Naive thymus-derived CD8-positive, alpha-beta T cell (primary cell): ENCODE results near the gene CTBP1. TPM values are rescaled to one million over a fixed set of nuclear protein-coding genes. Genes with fewer than 3 reads are reported as not detected.

Source experiments
- ATAC-seq, 2 donors: fragments of 150-1000 bp; cut with Tn5 transposase in 1 of 2; sonication (Bioruptor Pico), chemical (Tn5 transposase) in 1 of 2; 1 replicate in 1 of 2; 2 replicates in 1 of 2; pipeline ENCODE4 v1.10.0; 2021; ENCODE audit warnings: mild to moderate bottlenecking in 2 of 2, moderate library complexity in 2 of 2
- POLR2A ChIA-PET: fragments of 350-600 bp; sonication (Branson Sonifier 250); formaldehyde crosslinking; loops from one replicate; lab custom pipeline; 2021; ENCODE audit warnings: antibody characterized with exemption; lab: Charles Lee
- DNase-seq, 10 donors: peaks; one replicate each; pipeline versions ENCODE4 v3.0.0 to v3.0.0-alpha.2; 2020 to 2022
- H3K27ac Mint-ChIP-seq, 10 donors: one replicate each; pipeline ENCODE4 v1.8.0; 2020 to 2022; ENCODE audit warnings: mild to moderate bottlenecking in 10 of 10, mixed read lengths in 10 of 10, moderate library complexity in 4 of 10, inconsistent platforms in 1 of 10
- H3K27me3 Mint-ChIP-seq, 5 donors: one replicate each; pipeline ENCODE4 v1.8.0; 2021 to 2022; ENCODE audit warnings: mixed read lengths in 5 of 5
- H3K36me3 Mint-ChIP-seq, 3 donors: one replicate each; pipeline ENCODE4 v1.8.0; 2020 to 2022; ENCODE audit warnings: mixed read lengths in 3 of 3, mild to moderate bottlenecking in 2 of 3, inconsistent platforms in 1 of 3
- H3K4me1 Mint-ChIP-seq, 4 donors: one replicate each; pipeline ENCODE4 v1.8.0; 2021 to 2022; ENCODE audit warnings: mixed read lengths in 4 of 4
- H3K4me3 Mint-ChIP-seq, 10 donors: one replicate each; pipeline ENCODE4 v1.8.0; 2020 to 2022; ENCODE audit warnings: mild to moderate bottlenecking in 10 of 10, mixed read lengths in 10 of 10, moderate library complexity in 6 of 10, inconsistent platforms in 1 of 10
- H3K9me3 Mint-ChIP-seq, 9 donors: one replicate each; pipeline ENCODE4 v1.8.0; 2020 to 2022; ENCODE audit warnings: mixed read lengths in 9 of 9, mild to moderate bottlenecking in 3 of 9, inconsistent platforms in 1 of 9, moderate library complexity in 1 of 9
- polyA plus RNA-seq, 3 donors: library from polyadenylated mRNA; unstranded; fragments of 300-500 nt; fragmentation: Illumina TruSeq; gene quantifications; one replicate each; pipeline ENCODE4 v1.2.3, GENCODE V29; 2021
- total RNA-seq, 8 experiments: library from RNA in 2 of 8; stranded (reverse) in 2 of 8; gene quantifications; one replicate each; pipeline ENCODE4 v1.2.3 and lab custom pipeline; 2021 to 2026

The CTBP1 gene
- total and polyA plus RNA-seq, 5 experiments from 2014 or later: 51.0 to 193 (median 104) TPM

GRCh38 chr4:1202526-1203011 lies 46.4 kb downstream of the CTBP1 start:
- Mint-ChIP-seq H3K4me3 (peak overlapping the region; percentile 76 to 94 (median 82)), H3K27ac (peak overlapping the region; percentile 93 to 99 (median 98)), H3K9me3 (no peaks in the 10 kb centered on the region), H3K4me1 (peaks cover 13 to 60% (median 46%) of the 10 kb centered on the region in 4 donors), H3K27me3 (no peaks in the 10 kb centered on the region), H3K36me3 (peaks cover 0 to 8% (median 4%) of the 10 kb centered on the region in 3 donors)
- DNase-seq: peak in 2 of 10 donors; percentile 16 to 63
- POLR2A ChIA-PET: interaction anchor here (0.8 to 5.2 kb wide), 9 partner anchors 10 to 144 kb away, joined by 4 to 52 read pairs (median 14); partner anchors contain the start of genes CTBP1 and SPON2
- no peak for ATAC-seq

DNA sequence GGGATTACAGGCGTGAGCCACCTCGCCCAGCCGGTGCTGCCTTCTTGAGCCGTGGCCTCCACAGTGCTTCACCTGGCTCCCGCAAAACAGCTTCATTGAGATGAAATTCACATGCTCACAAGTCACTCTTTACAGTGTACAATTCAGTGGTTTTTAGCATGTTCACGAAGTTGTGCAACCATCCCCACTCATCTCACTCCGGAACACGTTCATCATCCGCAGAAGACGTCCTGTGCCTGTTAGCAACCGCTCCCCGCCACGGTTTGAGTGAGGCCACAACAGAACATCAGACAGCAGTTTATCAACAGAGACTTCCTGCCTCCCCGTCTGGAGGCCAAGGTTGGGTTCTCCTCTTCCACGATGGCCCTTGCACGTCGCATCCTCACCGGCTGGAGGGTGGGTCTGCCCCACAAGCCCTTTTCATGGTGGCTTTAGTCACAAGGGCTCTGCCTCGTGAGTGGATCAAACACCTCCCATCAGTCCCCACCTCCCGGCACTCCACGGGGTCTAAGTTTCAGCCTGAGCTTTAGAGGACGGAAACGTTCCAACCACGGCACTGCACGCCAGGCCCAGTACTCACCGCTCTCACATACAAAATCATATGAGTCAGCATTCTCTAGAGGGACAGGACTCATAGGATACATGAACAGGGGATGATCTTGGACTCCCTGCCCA lies 46.9 kb downstream of the CTBP1 start:
- DNase-seq (peak; percentile 50 to 93 (median 87)), ATAC-seq (peak; percentile 81 to 82)
- Mint-ChIP-seq H3K4me3 (peak overlapping the region; percentile 76 to 94 (median 82)), H3K36me3 (peaks cover 0 to 13% (median 7%) of the 10 kb centered on the region in 3 donors), H3K27ac (peak overlapping the region; percentile 93 to 99 (median 98)), H3K9me3 (no peaks in the 10 kb centered on the region), H3K27me3 (no peaks in the 10 kb centered on the region), H3K4me1 (peaks cover 14 to 60% (median 46%) of the 10 kb centered on the region in 4 donors)
- POLR2A ChIA-PET: interaction anchor here (0.7 to 5.2 kb wide), 14 partner anchors 11 to 403 kb away, joined by 3 to 52 read pairs (median 6); partner anchors contain the start of genes CTBP1 and SPON2

DNA sequence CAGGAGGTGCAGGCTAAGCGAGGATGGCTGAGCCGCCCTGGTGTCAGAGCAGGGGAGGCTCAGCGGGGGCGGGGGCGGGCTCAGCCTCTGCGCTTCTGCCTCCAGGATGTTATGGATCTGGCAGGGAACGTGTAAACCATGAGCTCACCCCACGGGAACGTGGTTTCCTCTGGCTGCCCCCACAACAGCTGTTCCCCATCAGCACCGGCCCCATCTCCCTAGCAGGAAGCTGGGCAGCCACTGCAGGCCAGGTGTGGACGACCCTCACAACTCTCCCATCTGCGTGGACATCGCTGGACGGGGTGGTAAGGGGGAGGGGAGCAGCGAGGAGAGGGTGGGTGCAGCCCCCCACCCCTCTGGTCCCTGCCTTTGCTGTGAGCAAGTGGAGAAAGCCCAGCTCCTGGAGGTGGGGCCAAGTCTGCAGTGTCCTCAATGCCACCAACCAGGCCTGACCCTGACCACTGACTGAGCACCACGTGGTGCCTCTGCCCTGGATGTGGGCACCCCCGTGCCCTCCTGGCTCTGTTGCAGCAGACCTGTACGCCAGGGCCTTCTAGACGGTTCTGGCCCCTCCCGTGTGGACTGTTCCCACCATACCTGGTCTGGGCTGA lies 48.4 kb downstream of the CTBP1 start:
- DNase-seq (peak in 2 of 10 donors; percentile 12 to 56), ATAC-seq (no peak)
- Mint-ChIP-seq H3K4me3 (peak overlapping the region; percentile 76 to 94 (median 82)), H3K4me1 (peaks cover 16 to 65% (median 47%) of the 10 kb centered on the region in 4 donors), H3K9me3 (no peaks in the 10 kb centered on the region), H3K36me3 (peaks cover 0 to 18% (median 12%) of the 10 kb centered on the region in 3 donors), H3K27ac (peak overlapping the region; percentile 25 to 99 (median 97)), H3K27me3 (no peaks in the 10 kb centered on the region)
- POLR2A ChIA-PET: interaction anchor here (0.5 to 5.2 kb wide), 4 partner anchors 17 to 493 kb away, joined by 3 to 52 read pairs (median 5); partner anchors contain the start of gene CTBP1

DNA sequence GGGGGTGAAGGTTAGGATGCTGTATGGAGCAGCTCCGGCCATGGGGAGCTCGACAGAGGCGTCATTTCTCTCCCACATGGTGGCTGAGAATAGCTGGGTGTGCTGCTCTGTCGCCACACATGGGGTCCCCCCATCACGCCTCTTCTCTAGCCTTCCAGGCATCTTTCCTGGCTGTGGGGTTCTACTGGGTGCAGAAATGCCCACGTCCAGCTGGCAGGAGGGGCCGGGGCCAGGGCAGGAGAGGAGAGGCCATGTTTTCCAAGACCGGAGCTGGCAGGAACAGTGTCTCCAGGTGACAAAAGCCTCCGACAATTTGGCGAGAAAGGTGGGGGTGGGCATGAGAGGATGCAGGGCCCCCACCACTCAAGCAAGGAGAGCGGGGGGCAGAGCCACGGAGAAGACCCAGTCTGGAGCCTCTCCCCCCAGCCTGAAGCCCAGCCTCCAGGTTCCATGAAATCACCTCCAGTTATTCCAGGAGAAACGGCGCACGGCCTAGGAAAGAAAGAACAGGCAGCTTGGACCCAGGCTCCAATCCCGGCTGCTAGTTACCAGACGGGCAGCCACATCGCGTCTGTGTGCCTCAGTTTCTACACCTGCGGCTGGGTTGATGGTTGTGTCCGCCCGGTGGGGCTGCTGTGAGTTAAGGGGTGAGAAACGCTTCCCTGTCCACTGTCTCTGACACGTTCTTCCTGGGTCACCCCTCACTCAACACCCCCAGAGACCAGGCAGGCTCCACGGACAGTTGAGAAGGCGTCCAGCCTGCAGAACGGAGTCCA lies 49.2 kb downstream of the CTBP1 start:
- peak overlapping the region; percentile 31 to 99 (median 97) for H3K27ac Mint-ChIP-seq
- H3K9me3 Mint-ChIP-seq: no peaks in the 10 kb centered on the region
- H3K36me3 Mint-ChIP-seq: peaks cover 0 to 18% (median 12%) of the 10 kb centered on the region in 3 donors
- H3K27me3 Mint-ChIP-seq: no peaks in the 10 kb centered on the region
- POLR2A ChIA-PET: interaction anchor here (0.5 to 5.2 kb wide), 6 partner anchors 8 to 494 kb away, joined by 3 to 52 read pairs (median 4); partner anchors contain the start of gene CTBP1
- peaks cover 16 to 62% (median 47%) of the 10 kb centered on the region in 4 donors for H3K4me1 Mint-ChIP-seq
- peak overlapping the region; percentile 76 to 94 (median 82) for H3K4me3 Mint-ChIP-seq
- ATAC-seq (no peak), DNase-seq (peak in 1 of 10 donors; percentile 14)

DNA sequence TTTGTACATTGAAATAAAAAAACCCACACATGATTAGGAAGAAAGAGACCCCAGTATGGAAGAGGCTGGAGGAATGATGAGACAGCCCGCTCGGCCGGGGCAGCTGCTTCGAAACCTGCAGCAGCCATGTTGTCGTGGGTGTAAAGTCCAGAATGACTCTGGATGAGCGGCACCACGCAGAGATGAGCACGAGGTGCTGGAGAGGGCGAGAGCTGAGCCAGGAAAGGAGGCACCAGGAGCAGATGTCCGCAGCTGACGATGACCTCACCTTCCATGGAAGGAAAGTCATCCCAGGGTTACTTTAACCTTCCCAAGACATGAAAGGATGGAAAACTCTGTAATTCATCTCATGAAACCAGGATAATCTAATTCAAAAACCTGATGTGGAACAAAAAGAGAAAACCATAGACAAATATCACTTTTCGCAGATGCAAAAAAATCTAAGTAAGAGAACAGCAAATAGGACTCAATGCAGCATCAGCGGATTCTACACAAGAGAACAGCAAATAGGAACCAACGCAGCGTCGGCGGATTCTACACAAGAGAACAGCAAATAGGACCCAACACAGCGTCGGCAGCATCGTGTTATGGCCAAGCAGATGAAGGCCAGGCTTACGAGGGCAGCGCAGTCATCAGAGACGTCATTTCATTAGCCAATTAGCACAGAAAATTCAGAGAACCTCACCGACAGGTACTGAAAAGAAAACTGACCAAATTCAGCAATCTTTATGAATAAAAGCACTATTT lies 50.7 kb downstream of the CTBP1 start:
- ATAC-seq: no peak
- no peak for DNase-seq

DNA sequence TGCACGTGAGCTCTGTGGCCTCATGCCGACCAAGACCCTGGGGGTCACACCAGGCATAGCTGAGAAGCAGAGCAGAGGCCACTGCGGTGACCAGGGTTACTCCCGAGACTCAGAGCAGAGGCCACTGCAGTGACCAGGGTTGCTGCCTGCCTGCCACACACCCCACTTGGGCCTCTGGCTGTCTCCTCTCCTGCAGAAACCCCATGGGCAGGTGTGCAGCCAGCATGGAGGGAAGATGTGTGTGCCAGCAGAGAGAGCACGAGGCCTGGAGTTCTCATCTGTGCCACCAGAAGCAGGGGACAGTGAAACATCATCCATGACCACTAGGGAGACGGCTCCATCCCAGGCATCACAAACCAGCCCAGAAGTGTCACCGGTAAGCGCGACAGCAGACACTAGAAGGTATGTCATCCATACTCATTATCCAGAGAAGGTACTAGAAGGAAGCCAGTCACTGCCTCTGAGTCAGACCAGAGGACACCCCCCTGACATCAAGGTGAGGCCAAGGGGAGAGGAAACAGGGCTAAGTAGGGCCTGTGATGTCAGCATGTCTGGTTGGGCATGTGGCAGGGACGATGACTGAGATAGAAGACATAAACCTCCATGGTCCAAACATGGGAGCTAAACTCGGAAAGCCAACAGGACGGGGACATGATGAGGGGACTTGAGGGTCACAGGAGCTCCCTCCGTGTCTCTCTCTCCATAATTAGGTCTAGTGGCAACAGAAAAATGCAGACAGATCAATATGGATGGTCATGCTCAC lies 52.3 kb downstream of the CTBP1 start:
- ATAC-seq (no peak), DNase-seq (peak in 1 of 10 donors; percentile 56)
- no peak overlapping the region for H3K4me3 Mint-ChIP-seq
- peaks cover 8 to 35% (median 24%) of the 10 kb centered on the region in 4 donors for H3K4me1 Mint-ChIP-seq
- POLR2A ChIA-PET: no interaction called here
- peaks cover 0 to 18% (median 12%) of the 10 kb centered on the region in 3 donors for H3K36me3 Mint-ChIP-seq
- no peaks in the 10 kb centered on the region for H3K9me3 Mint-ChIP-seq
- peak overlapping the region in 2 of 10 donors; percentile 37 to 40 for H3K27ac Mint-ChIP-seq
- H3K27me3 Mint-ChIP-seq: no peaks in the 10 kb centered on the region

More for the DNA sequence above, 50.7 kb downstream of the CTBP1 start:
- H3K36me3 Mint-ChIP-seq: peaks cover 0 to 18% (median 12%) of the 10 kb centered on the region in 3 donors
- peak overlapping the region in 7 of 10 donors; percentile 2 to 69 (median 22) for H3K4me3 Mint-ChIP-seq
- H3K27me3 Mint-ChIP-seq: no peaks in the 10 kb centered on the region
- H3K4me1 Mint-ChIP-seq: peaks cover 14 to 47% (median 40%) of the 10 kb centered on the region in 4 donors
- POLR2A ChIA-PET: no interaction called here
- peak overlapping the region in 8 of 10 donors; percentile 2 to 76 (median 50) for H3K27ac Mint-ChIP-seq
- no peaks in the 10 kb centered on the region for H3K9me3 Mint-ChIP-seq

DNA sequence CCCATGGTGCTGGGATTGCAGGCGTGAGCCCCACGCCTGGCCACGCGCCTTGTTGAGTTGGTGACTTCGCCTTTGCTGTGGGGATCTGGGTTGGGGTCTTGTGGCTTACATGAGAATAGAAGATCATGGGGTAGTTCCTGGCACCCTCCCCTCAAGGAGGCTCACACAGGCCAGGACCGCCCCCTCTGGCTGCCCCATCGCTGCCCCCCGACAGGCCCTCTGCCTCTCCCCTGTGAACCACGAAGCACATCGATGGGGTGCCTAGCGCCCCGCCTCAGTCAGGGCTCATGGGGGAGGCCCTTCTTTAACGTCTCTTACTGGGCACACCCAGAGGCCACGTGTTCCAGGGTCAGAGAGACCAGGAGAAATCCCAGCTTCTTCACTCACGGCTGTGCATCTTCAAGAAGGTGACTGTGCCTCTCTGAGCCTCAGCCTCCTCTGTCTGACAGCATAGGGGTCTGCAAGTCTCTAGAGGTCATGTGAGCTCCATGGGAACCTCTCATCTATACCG lies 53.0 kb downstream of the CTBP1 start:
- ATAC-seq (no peak), DNase-seq (peak in 1 of 10 donors; percentile 56)
- H3K36me3 Mint-ChIP-seq: peaks cover 0 to 18% (median 12%) of the 10 kb centered on the region in 3 donors
- no peaks in the 10 kb centered on the region for H3K27me3 Mint-ChIP-seq
- no peak overlapping the region for H3K4me3 Mint-ChIP-seq
- peak overlapping the region in 2 of 10 donors; percentile 27 to 40 for H3K27ac Mint-ChIP-seq
- peaks cover 0 to 3% (median 0%) of the 10 kb centered on the region in 9 donors for H3K9me3 Mint-ChIP-seq
- POLR2A ChIA-PET: no interaction called here
- H3K4me1 Mint-ChIP-seq: peaks cover 8 to 30% (median 17%) of the 10 kb centered on the region in 4 donors

DNA sequence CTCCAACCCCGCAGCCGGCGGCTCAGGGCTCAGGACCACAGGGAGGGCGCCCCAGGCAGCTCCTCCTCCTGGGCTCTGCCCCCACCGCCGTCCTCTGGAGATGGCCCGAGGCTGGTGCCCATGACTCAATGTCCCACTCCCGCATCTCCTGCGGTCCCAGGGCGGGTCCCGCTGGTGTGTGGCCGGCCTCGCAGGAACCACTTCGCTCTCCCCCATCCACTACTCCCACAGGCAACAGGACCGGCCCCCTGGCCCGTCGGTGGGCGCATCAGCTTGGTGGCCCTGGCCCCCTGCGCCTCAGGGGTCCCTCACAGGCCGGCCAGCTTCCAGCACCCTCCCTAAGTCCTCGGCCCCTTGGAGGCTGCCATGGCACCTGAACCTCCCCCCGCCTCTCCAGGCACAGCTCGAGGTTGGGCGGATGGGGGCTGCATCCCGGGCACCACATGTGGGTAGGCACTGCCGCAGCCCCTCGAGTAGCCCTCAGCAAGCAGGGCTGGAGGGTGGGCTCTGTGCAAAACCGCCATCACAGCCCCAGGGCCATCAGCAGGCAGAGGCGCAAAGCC lies 53.7 kb downstream of the CTBP1 start:
- Mint-ChIP-seq H3K27ac (no peak overlapping the region), H3K36me3 (peaks cover 0 to 18% (median 12%) of the 10 kb centered on the region in 3 donors), H3K4me1 (peaks cover 7 to 25% (median 13%) of the 10 kb centered on the region in 4 donors), H3K27me3 (no peaks in the 10 kb centered on the region), H3K9me3 (peaks cover 0 to 3% (median 0%) of the 10 kb centered on the region in 9 donors), H3K4me3 (no peak overlapping the region)
- DNase-seq: no peak
- POLR2A ChIA-PET: no interaction called here
- no peak for ATAC-seq

GRCh38 chr4:1194010-1194900 lies 54.7 kb downstream of the CTBP1 start:
- Mint-ChIP-seq H3K4me3 (no peak overlapping the region), H3K36me3 (peaks cover 0 to 18% (median 13%) of the 10 kb centered on the region in 3 donors), H3K9me3 (peaks cover 0 to 3% (median 0%) of the 10 kb centered on the region in 9 donors), H3K4me1 (peaks cover 0 to 18% (median 10%) of the 10 kb centered on the region in 4 donors), H3K27me3 (no peaks in the 10 kb centered on the region), H3K27ac (no peak overlapping the region)
- DNase-seq (peak in 1 of 10 donors; percentile 47), ATAC-seq (no peak)
- POLR2A ChIA-PET: interaction anchor here (0.9 kb wide), 1 partner anchor 57 kb away, joined by 3 read pairs; no protein-coding TSS in a partner anchor
